WTC11 (cell line): Measurements from ENCODE around the gene PLEKHA6.

Source experiments
- CTCF ChIP-seq: fragments of 200-600 bp; IDR thresholded peaks from 2 replicates; pipeline ENCODE4 v1.8.0; 2022; ENCODE audit warnings: antibody characterized with exemption
- E2F5 ChIP-seq: sonication (generic); formaldehyde crosslinking; IDR thresholded peaks from 2 replicates; pipeline ENCODE4 v1.8.1; 2022; ENCODE audit warnings: mild to moderate bottlenecking, moderate library complexity, missing genetic modification reagents
- ESRRA ChIP-seq: sonication (generic); formaldehyde crosslinking; IDR thresholded peaks from 2 replicates; pipeline ENCODE4 v1.8.1; 2022; ENCODE audit warnings: mild to moderate bottlenecking, missing genetic modification reagents, borderline replicate concordance
- HMGXB4 ChIP-seq: sonication (generic); formaldehyde crosslinking; IDR thresholded peaks from 2 replicates; pipeline ENCODE4 v1.8.1; 2023; ENCODE audit warnings: mild to moderate bottlenecking, moderate library complexity, missing genetic modification reagents
- MAX ChIP-seq: sonication (generic); formaldehyde crosslinking; IDR thresholded peaks from 2 replicates; pipeline ENCODE4 v1.8.0; 2022; ENCODE audit warnings: mild to moderate bottlenecking, missing genetic modification reagents
- NR3C1 ChIP-seq: sonication (generic); formaldehyde crosslinking; conservative IDR thresholded peaks from 2 replicates; pipeline ENCODE4 v1.8.1; 2023; ENCODE audit warnings: low read depth, mild to moderate bottlenecking, missing genetic modification reagents
- TEAD1 ChIP-seq: sonication (generic); formaldehyde crosslinking; IDR thresholded peaks from 2 replicates; pipeline ENCODE4 v1.8.0; 2022; ENCODE audit warnings: mild to moderate bottlenecking, missing genetic modification reagents
- TEAD4 ChIP-seq: sonication (generic); formaldehyde crosslinking; IDR thresholded peaks from 2 replicates; pipeline ENCODE4 v1.8.0; 2022; ENCODE audit warnings: mild to moderate bottlenecking, missing genetic modification reagents
- USF1 ChIP-seq: sonication (generic); formaldehyde crosslinking; IDR thresholded peaks from 2 replicates; pipeline ENCODE4 v1.8.0; 2022; ENCODE audit warnings: mild to moderate bottlenecking, missing genetic modification reagents
- ZNF281 ChIP-seq: sonication (generic); formaldehyde crosslinking; IDR thresholded peaks from 2 replicates; pipeline ENCODE4 v1.8.0; 2023; ENCODE audit warnings: mild to moderate bottlenecking, missing genetic modification reagents

- TF ChIP-seq HMGXB4 (CRISPR knock-in tag) (no peak), MAX (CRISPR knock-in tag) (no peak), CTCF (no peak), ESRRA (CRISPR knock-in tag) (no peak), TEAD1 (CRISPR knock-in tag) (no peak), E2F5 (CRISPR knock-in tag) (no peak), TEAD4 (CRISPR knock-in tag) (no peak), NR3C1 (CRISPR knock-in tag) (no peak), USF1 (CRISPR knock-in tag) (no peak), ZNF281 (CRISPR knock-in tag) (no peak)
Measured at GRCh38 chr1:204404629-204405028, 44.9 kb upstream of the PLEKHA6 start.
